Measurements from ENCODE around the gene SFXN1. TPM values are rescaled to one million over a fixed set of nuclear protein-coding genes. Genes with fewer than 3 reads are reported as not detected.

SFXN1 gene, protein sequence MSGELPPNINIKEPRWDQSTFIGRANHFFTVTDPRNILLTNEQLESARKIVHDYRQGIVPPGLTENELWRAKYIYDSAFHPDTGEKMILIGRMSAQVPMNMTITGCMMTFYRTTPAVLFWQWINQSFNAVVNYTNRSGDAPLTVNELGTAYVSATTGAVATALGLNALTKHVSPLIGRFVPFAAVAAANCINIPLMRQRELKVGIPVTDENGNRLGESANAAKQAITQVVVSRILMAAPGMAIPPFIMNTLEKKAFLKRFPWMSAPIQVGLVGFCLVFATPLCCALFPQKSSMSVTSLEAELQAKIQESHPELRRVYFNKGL
- total RNA-seq, result 34.0 and 45.0 TPM in 2 replicates

GRCh38 chr5:175478384-175479124 lies at the start of gene SFXN1:
SFXN1 (plus strand) TSS chr5:175478560; CDS start chr5:175492104, 13,544 bp downstream.

DNA sequence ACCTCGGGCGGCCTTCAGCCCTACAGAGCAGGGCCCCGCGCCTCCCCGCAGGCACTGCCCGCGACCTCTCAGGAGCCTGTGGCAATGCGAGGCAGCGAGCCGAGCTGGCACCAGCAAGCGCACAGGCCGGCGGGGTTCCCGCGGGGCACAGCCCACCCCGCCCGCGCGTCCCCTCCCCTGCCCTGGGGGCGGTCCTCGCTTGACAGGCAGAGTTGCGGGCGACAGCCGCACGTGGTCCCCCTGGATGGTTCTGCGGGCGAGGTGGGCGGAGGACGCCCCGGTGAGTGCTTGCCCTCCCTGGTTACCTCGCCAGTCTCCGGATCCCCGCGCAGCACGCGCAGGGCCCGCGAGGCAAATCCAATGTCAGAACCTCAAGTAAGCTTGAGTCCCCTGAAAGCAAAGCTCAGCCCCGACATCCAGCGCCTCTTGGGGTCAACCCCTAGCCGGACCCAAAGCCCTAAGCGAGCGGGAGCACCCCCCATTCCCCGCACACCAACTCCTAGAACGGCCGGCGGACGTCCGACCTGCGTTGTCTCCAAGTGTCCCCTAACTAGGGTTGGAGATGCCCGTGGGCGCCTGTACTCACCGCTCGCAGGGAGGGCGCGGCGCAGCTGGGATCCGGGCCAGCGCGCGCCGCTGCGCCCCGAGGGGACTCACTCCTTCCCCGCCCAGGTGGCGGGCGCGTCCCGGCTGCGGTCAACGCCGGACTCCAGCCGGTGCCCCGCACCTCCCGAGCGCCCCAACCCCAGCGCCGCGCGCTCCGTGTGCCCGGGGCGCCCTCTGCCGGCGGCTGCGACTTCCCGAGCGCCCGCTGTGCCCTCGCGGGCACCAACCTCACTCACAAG lies 34.1 kb upstream of the SFXN1 start, which contains the start of gene DRD1:
DRD1 (minus strand) TSS at position 123 of the 845 bp plus-strand sequence. CDS start 1,083 bp downstream, outside the sequence.

Other genes starting within 250 kb of the SFXN1 start
- gene DRD1, start 34.4 kb upstream of the SFXN1 start, total RNA-seq, result not detected in 2 replicates
- gene HRH2, start 179.5 kb downstream of the SFXN1 start, total RNA-seq, result 1.6 TPM in 1 of 2 replicates, not detected in the other

All from pericardium fibroblast (primary cell).